Glutamatergic neuron (in vitro differentiated cells): Measurements from ENCODE around the gene PRCP. TPM values are rescaled to one million over a fixed set of nuclear protein-coding genes. Genes with fewer than 3 reads are reported as not detected.

Source experiments
- DNase-seq: peaks from one replicate; pipeline ENCODE4 v3.0.0; 2022
- H3K27ac Mint-ChIP-seq: one replicate; pipeline ENCODE4 v1.8.0; 2020; ENCODE audit warnings: mild to moderate bottlenecking, mixed read lengths, inconsistent platforms; ENCODE audit not compliant: unreplicated experiment
- H3K27me3 Mint-ChIP-seq: one replicate; pipeline ENCODE4 v1.8.0; 2020; ENCODE audit warnings: mild to moderate bottlenecking, moderate library complexity, mixed read lengths, inconsistent platforms; ENCODE audit not compliant: unreplicated experiment
- H3K36me3 Mint-ChIP-seq: one replicate; pipeline ENCODE4 v1.8.0; 2020; ENCODE audit warnings: mild to moderate bottlenecking, mixed read lengths, inconsistent platforms; ENCODE audit not compliant: unreplicated experiment
- H3K4me1 Mint-ChIP-seq: one replicate; pipeline ENCODE4 v1.8.0; 2020; ENCODE audit warnings: mild to moderate bottlenecking, low read depth, mixed read lengths, inconsistent platforms; ENCODE audit not compliant: unreplicated experiment
- H3K4me3 Mint-ChIP-seq: one replicate; pipeline ENCODE4 v1.8.0; 2020; ENCODE audit warnings: mild to moderate bottlenecking, mixed read lengths, inconsistent platforms; ENCODE audit not compliant: unreplicated experiment
- H3K9me3 Mint-ChIP-seq: one replicate; pipeline ENCODE4 v1.8.0; 2020; ENCODE audit warnings: mild to moderate bottlenecking, moderate library complexity, mixed read lengths, inconsistent platforms; ENCODE audit not compliant: unreplicated experiment
- CTCF ChIP-seq: fragments of 200-600 bp; sonication (generic); IDR thresholded peaks from one replicate; pipeline ENCODE4 v1.5.0; 2021; ENCODE audit not compliant: partially characterized antibody, unreplicated experiment
- total RNA-seq: library from RNA; stranded (reverse); fragmentation: NEBNext Ultra II Directional; extraction: Animal tissue kit (Norgen Biotek cat#: 25700); gene quantifications from one replicate; pipeline ENCODE4 v1.2.1, GENCODE V29; 2021; ENCODE audit not compliant: unreplicated experiment

The PRCP gene
- total RNA-seq, 1 donor from 2014 or later: 12.3 TPM

GRCh38 chr11:82782825-82783374, 117.3 kb downstream of the PRCP start:
- H3K27me3 Mint-ChIP-seq: no peaks in the 10 kb centered on the region
- no peaks in the 10 kb centered on the region for H3K9me3 Mint-ChIP-seq
- DNase-seq: no peak
- no peak for TF ChIP-seq CTCF
- no peak overlapping the region for H3K4me3 Mint-ChIP-seq
- H3K27ac Mint-ChIP-seq: no peak overlapping the region
- H3K36me3 Mint-ChIP-seq: peaks cover 9% of the 10 kb centered on the region
- no peaks in the 10 kb centered on the region for H3K4me1 Mint-ChIP-seq

- H3K9me3 Mint-ChIP-seq: peaks cover 5% of the 10 kb centered on the region
- TF ChIP-seq CTCF: no peak
These were observed 121.5 kb downstream of the PRCP start for GRCh38 chr11:82778776-82779175.

GRCh38 chr11:82776377-82776776, 123.9 kb downstream of the PRCP start:
- Mint-ChIP-seq H3K4me3 (no peak overlapping the region), H3K9me3 (peaks cover 5% of the 10 kb centered on the region), H3K27ac (no peak overlapping the region), H3K36me3 (peaks cover 11% of the 10 kb centered on the region), H3K27me3 (no peaks in the 10 kb centered on the region), H3K4me1 (no peaks in the 10 kb centered on the region)
- TF ChIP-seq CTCF: no peak
- DNase-seq: no peak

More at GRCh38 chr11:82778776-82779175, 121.5 kb downstream of the PRCP start:
- no peak for DNase-seq
- Mint-ChIP-seq H3K4me1 (no peaks in the 10 kb centered on the region), H3K27me3 (no peaks in the 10 kb centered on the region), H3K4me3 (no peak overlapping the region), H3K27ac (no peak overlapping the region), H3K36me3 (peaks cover 18% of the 10 kb centered on the region)

- TF ChIP-seq CTCF: peak; percentile 56
- Mint-ChIP-seq H3K27me3 (no peaks in the 10 kb centered on the region), H3K4me1 (no peaks in the 10 kb centered on the region), H3K9me3 (peaks cover 5% of the 10 kb centered on the region), H3K27ac (no peak overlapping the region), H3K36me3 (peaks cover 9% of the 10 kb centered on the region), H3K4me3 (no peak overlapping the region)
- peak; percentile 39 for DNase-seq
These were observed 124.4 kb downstream of the PRCP start for GRCh38 chr11:82775736-82776346.

GRCh38 chr11:82775218-82775617, 125.0 kb downstream of the PRCP start:
- Mint-ChIP-seq H3K4me1 (no peaks in the 10 kb centered on the region), H3K27ac (no peak overlapping the region), H3K27me3 (no peaks in the 10 kb centered on the region), H3K36me3 (peaks cover 9% of the 10 kb centered on the region), H3K4me3 (no peak overlapping the region), H3K9me3 (peaks cover 5% of the 10 kb centered on the region)
- TF ChIP-seq CTCF: no peak
- DNase-seq: no peak
